MCF 10A (cell line): Measurements from ENCODE around the gene HOXA4. TPM values are rescaled to one million over a fixed set of nuclear protein-coding genes. Genes with fewer than 3 reads are reported as not detected.

ENCODE experiments used
- BruUV-seq: library from RNA; stranded (reverse); fragments of 400-500 nt; replicated peaks from 2 replicates; lab custom pipeline; 2021; lab: Mats Ljungman, UMichigan
- CTCF ChIA-PET: fragments of 300-600 bp; sonication (Branson Sonifier 250); formaldehyde crosslinking; extraction: SDS; loops from one replicate; lab custom pipeline; 2021; ENCODE audit warnings: antibody characterized with exemption, inconsistent platforms; lab: Yijun Ruan, JAX
- POLR2A ChIA-PET: fragments of 300-600, 350-650 bp; sonication (Branson Sonifier 250); formaldehyde crosslinking; extraction: SDS; loops from one replicate; lab custom pipeline; 2020; ENCODE audit warnings: antibody characterized with exemption, inconsistent platforms; lab: Yijun Ruan, JAX
- DNase-seq: peaks from one replicate; pipeline ENCODE4 v3.0.0-alpha.2; 2018; ENCODE audit not compliant: unreplicated experiment
- H3K27ac Mint-ChIP-seq: one replicate; pipeline ENCODE4 v1.8.0; 2022; ENCODE audit warnings: mild to moderate bottlenecking, low read depth, mixed read lengths; ENCODE audit not compliant: unreplicated experiment
- H3K27me3 Mint-ChIP-seq: one replicate; pipeline ENCODE4 v1.8.0; 2022; ENCODE audit warnings: mixed read lengths; ENCODE audit not compliant: insufficient read depth, unreplicated experiment
- H3K36me3 Mint-ChIP-seq: one replicate; pipeline ENCODE4 v1.8.0; 2022; ENCODE audit warnings: mild to moderate bottlenecking, moderate library complexity, mixed read lengths; ENCODE audit not compliant: insufficient read depth, unreplicated experiment
- H3K4me1 Mint-ChIP-seq: one replicate; pipeline ENCODE4 v1.8.0; 2022; ENCODE audit warnings: mixed read lengths; ENCODE audit not compliant: insufficient read depth, unreplicated experiment
- H3K4me3 Mint-ChIP-seq: one replicate; pipeline ENCODE4 v1.8.0; 2022; ENCODE audit warnings: mild to moderate bottlenecking, moderate library complexity, mixed read lengths; ENCODE audit not compliant: unreplicated experiment
- H3K9me3 Mint-ChIP-seq: one replicate; pipeline ENCODE4 v1.8.0; 2022; ENCODE audit warnings: mixed read lengths; ENCODE audit not compliant: unreplicated experiment
- CTCF ChIP-seq: fragments of 200-600 bp; IDR thresholded peaks from one replicate; pipeline ENCODE4 v1.8.0; 2022; ENCODE audit warnings: antibody characterized with exemption, mild to moderate bottlenecking; ENCODE audit not compliant: unreplicated experiment
- intact Hi-C: fragments of 100-400 bp; cut with micrococcal nuclease; formaldehyde crosslinking; loops from 2 replicates; pipeline ENCODE4 v1.14.1; 2022
- total RNA-seq: library from RNA; stranded (reverse); gene quantifications from 2 replicates; pipeline ENCODE4 v1.2.3, GENCODE V29; 2022

Gene HOXA4
- total RNA-seq, 1 experiment from 2014 or later = 2.6 TPM

DNA sequence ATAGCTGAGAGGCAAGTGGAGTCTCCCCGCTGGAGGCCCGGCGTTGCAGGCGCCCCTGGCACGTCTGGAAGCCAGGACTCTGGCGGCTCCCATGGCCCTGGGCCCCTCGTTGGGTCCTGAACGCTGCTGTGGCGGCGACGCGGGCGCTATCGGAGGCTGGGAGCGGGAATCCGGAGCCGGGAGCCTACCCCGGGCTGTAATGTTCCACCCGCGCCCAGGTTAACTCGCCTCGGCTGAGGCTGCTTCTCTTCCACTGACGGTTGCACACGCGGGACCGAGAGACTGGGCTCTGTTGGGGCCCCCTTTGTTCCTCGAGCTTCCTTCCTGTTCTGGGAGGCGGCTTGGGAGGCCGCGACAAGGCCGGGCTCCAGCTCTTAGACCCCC, 14.2 kb upstream of the HOXA4 start:
- ChIA-PET POLR2A (interaction anchor here (0.8 to 7.2 kb wide), 11 partner anchors 18 to 654 kb away, joined by 3 to 459 read pairs (median 41); partner anchors contain the start of genes HOXA1, HOXA9 and SKAP2), CTCF (interaction anchor here (0.6 to 6.7 kb wide), 23 partner anchors 8 to 1046 kb away, joined by 3 to 190 read pairs (median 7); partner anchors contain the start of genes HOXA3 and HOXA7)
- no peaks in the 10 kb centered on the region for H3K27me3 Mint-ChIP-seq
- H3K4me1 Mint-ChIP-seq = peaks cover 20% of the 10 kb centered on the region
- H3K27ac Mint-ChIP-seq = no peak overlapping the region
- DNase-seq = no peak
- BruUV-seq = no TSS peak
- intact Hi-C loops = loop anchor here (5.0 kb wide), 3 partner anchors 477 to 942 kb away; partner anchors contain the start of genes CBX3 and HNRNPA2B1
- H3K4me3 Mint-ChIP-seq = no peak overlapping the region
- peaks cover 29% of the 10 kb centered on the region for H3K36me3 Mint-ChIP-seq
- H3K9me3 Mint-ChIP-seq = no peaks in the 10 kb centered on the region
- no peak for TF ChIP-seq CTCF

- CTCF ChIA-PET = interaction anchor here (0.5 to 6.7 kb wide), 39 partner anchors 8 to 1060 kb away, joined by 3 to 190 read pairs (median 5); partner anchors contain the start of genes HOXA3, HOXA7 and HOXA9
- Mint-ChIP-seq H3K9me3 (no peaks in the 10 kb centered on the region), H3K27me3 (no peaks in the 10 kb centered on the region), H3K36me3 (peaks cover 29% of the 10 kb centered on the region), H3K27ac (no peak overlapping the region), H3K4me1 (peaks cover 23% of the 10 kb centered on the region), H3K4me3 (peak overlapping the region; percentile 100)
- POLR2A ChIA-PET = interaction anchor here (0.8 to 7.2 kb wide), 34 partner anchors 10 to 1056 kb away, joined by 3 to 459 read pairs (median 5); partner anchors contain the start of genes CBX3, HOXA1, HOXA4 and HOXA7
- BruUV-seq = no TSS peak
- no peak for TF ChIP-seq CTCF
- no peak for DNase-seq
- intact Hi-C loops = loop anchor here (1.0 to 5.0 kb wide), 6 partner anchors 458 to 942 kb away; partner anchors contain the start of genes CBX3 and HNRNPA2B1
Measured at GRCh38 chr7:27143950-27144780, 13.6 kb upstream of the HOXA4 start.

DNA sequence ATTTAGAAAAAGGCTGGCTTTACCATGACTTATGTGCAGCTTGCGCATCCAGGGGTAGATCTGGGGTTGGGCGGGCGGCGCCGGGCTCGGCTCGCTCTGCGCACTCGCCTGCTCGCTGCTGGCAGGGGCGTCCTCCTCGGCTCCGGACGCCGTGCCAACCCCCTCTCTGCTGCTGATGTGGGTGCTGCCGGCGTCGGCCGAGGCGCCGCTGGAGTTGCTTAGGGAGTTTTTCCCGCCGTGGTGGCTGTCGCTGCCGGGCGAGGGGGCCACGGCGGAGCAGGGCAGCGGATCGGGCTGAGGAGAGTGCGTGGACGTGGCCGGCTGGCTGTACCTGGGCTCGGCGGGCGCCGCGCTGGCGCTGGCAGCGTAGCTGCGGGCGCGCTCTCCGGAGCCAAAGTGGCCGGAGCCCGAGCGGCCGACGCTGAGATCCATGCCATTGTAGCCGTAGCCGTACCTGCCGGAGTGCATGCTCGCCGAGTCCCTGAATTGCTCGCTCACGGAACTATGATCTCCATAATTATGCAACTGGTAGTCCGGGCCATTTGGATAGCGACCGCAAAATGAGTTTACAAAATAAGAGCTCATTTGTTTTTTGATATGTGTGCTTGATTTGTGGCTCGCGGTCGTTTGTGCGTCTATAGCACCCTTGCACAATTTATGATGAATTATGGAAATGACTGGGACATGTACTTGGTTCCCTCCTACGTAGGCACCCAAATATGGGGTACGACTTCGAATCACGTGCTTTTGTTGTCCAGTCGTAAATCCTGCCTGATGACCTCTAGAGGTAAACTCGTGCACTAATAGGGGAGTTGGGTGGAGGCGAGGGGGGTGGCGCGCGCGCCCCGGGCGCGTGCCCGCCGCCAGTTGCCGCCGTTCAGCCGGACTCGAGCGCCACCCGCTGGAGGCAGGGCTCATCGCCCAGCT, 12.7 kb upstream of the HOXA4 start, which contains the start of gene HOXA5:
Gene HOXA5, minus strand, starts transcription at position 659 of the 927 bp plus-strand sequence. Its CDS starts 74 bp downstream, at position 585.
- POLR2A ChIA-PET = interaction anchor here (0.8 to 7.2 kb wide), 34 partner anchors 9 to 1056 kb away, joined by 3 to 459 read pairs (median 5); partner anchors contain the start of genes CBX3, HOXA1, HOXA4 and HOXA7
- Mint-ChIP-seq H3K36me3 (peaks cover 29% of the 10 kb centered on the region), H3K27ac (peak within 1 kb of the TSS; percentile 99), H3K4me1 (peaks cover 31% of the 10 kb centered on the region), H3K4me3 (peak within 1 kb of the TSS; percentile 100), H3K9me3 (no peaks in the 10 kb centered on the region), H3K27me3 (no peaks in the 10 kb centered on the region)
- CTCF ChIA-PET = interaction anchor here (0.5 to 6.7 kb wide), 40 partner anchors 9 to 1060 kb away, joined by 3 to 190 read pairs (median 4); partner anchors contain the start of gene HOXA9
- peak; percentile 99 for DNase-seq
- intact Hi-C loops = loop anchor here (1.0 to 5.0 kb wide), 6 partner anchors 457 to 941 kb away; partner anchors contain the start of genes CBX3 and HNRNPA2B1
- TSS peak; percentile 77 for BruUV-seq
- peak; percentile 93 for TF ChIP-seq CTCF
